Hematopoietic multipotent progenitor cell (in vitro differentiated cells): Measurements from ENCODE around the gene P2RX6. TPM values are rescaled to one million over a fixed set of nuclear protein-coding genes. Genes with fewer than 3 reads are reported as not detected.
"Not testable (repeated sequence)": the region's sequence is repeated elsewhere in the genome, so short reads cannot be mapped to it uniquely, and the experiment has no call there.

ENCODE experiments used
- DNase-seq, 3 donors: peaks; one replicate each; pipeline ENCODE4 v3.0.0-alpha.2; 2011 to 2015; ENCODE audit warnings: low read depth in 2 of 3, low spot score in 2 of 3
- total RNA-seq: library from RNA; depleted of rRNA; stranded (reverse); fragments of >200 nt; gene quantifications from one replicate; pipeline ENCODE4 v1.2.3, GENCODE V29; 2012

P2RX6 gene
- total RNA-seq, 1 donor = 0.54 TPM

DNA sequence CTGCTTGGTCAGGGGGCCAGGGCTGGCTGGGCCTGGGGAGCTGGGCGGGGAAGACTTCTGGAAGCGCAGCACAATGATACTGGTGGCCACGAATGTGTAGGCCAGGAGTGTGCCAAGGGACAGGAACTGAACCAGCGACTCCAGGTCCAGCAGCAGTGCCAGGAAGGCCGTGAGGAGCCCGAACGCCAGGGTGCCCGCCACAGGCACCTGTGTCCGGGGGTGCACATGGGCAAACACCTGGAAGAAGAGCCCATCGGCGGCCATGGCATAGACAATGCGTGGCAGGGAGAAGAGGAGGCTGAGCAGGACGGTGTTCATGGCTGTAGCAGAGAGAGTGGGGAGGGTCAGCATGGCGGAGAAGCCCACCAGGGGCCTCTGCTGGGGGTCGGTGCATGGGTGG lies 15.1 kb downstream of the P2RX6 start:
- no peak for DNase-seq

DNA sequence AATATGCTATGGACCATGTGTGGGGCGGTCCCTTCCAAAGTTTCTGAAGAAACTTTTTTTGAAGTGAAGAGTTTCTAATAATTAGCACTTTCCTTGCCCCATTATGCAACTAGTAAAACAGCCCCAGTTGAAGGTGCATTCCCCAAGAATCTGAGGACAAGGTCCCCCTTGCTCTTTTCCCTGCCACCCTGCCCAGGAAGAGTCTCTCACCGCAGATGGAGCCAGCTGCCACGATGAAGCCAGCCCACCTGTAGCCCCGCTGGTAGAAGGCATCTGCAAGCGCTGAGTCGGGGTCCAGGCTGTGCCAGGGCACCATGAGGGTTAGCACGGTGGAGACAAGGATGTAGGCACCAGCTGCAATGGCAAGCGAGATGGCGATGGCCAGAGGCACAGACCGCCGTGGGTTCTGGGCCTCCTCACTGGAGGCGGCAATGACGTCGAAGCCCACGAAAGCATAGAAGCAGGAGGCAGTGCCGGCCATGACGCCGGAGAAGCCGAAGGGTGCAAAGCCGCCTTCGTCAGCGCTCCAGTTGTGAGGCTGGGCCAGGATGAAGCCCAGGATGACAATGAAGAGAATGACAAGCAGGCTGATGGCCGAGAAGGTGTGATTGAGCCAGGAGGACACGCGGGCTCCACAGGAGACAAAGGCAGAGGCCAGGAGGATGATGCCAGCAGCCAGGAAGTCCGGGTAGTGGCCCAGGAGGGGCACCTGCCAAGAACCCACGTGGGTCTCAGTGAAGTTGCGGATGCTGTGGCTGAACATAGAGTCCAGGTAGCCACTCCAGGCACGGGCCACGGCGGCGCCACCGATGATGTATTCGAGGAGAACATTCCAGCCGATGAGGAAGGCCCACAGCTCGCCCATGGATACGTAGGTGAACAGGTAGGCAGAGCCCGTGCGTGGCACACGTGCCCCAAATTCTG lies 15.9 kb downstream of the P2RX6 start:
- DNase-seq = no peak

DNA sequence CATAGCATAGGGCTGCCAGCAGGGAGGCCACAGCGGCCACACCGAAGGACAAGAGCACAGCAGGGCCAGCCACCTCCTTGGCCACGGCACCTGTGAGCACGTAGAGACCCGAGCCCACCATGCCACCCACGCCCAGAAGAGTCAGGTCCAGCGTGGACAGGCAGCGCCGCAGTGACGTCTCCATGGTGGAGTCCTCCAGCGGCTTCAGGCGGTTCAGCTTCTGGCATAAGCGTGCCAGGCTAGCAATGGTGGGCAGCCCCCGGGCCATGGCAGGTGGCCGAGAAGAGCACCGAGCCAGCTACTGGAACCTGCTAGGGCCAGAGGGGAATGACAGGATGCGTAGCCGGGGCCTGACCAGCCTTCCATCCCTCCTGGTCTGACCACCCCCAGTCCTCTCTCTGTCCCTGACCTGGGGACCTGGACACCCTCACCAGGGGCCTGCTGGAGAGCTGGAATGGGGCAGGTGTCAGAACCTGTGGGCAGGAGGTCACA lies 16.6 kb downstream of the P2RX6 start:
- no peak for DNase-seq

DNA sequence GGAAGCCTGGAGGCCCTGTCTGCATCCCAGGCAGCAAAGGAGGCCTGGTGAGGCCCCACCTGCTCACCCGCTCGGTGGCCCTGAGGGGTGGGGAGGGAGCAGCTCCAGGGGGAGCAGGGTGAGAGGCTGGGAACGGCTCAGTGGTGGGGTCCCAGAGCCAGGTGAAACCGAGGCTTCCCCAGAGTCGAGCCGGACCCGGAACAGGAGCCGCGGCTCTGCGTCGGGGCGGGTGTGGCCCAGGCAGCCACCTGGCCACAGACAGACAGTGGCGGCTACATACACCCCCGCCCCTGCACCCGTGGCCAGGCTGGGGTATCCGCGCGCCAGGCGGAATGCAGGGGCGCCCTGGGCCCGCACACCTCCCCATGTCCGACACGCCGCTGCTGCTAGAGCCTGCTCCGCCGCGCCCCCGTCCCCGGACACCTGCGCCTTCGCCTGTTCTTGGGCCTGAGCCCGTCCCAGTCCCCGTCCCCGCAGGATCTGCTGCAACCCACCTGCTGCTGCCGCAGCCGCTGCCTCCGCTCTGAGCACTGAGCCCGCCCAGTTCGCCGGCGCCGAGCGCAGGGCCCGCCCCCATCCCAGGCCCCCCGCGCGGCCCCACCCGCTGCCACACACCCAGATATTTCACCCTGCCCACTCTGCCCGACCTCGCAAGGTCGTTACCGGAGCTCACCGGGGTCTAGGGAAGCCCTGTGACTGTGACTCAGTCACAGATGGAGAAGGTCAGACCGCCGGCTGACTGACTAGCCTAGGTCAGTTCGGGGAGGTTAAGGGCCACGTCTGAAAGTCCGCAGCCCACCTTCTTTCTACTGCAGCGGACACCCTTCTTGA lies 17.3 kb downstream of the P2RX6 start, which contains the start of gene SLC7A4:
SLC7A4 (minus strand) TSS at position 525 of the 831 bp plus-strand sequence. CDS start 749 bp downstream, outside the sequence.
- DNase-seq = peak in 1 of 3 donors; percentile 14

DNA sequence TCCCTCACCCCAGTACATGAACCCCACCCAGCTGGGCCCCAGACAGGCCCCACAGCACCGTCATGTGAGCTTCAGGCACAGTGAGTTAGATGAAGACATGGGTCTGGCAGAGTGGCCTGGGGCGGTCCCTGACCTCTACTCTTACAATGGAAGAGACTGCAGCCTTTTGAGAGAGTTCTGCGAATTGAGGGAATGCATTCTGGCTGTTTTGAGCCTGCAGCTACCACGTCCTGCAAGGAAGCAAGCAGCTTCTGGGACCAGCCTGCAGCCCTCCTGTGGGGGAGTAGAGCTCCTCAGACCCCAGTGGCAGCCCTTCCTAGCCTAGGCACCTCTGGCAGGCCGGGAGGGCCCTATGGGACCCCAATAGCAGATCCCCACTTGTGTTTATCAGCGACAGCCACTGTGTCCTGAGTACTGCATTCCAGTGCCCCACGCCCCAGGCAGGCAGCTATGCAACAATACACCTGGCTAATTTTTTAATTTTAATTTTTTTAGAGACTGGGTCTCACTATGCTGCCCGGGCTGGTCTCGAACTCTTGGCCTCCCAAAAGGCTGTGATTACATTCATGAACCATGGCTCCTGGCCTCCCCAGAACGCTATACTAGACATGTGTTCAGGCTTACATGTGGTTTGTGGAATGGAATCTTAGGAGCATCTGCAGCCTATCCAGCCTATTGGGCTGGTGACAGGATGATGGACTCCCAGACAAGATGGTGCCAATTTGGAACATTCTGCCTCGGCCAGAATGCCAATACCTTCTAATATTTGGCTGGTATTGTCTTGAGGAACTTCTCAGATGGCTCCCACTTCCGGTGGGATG lies 18.1 kb downstream of the P2RX6 start:
- DNase-seq = no peak

DNA sequence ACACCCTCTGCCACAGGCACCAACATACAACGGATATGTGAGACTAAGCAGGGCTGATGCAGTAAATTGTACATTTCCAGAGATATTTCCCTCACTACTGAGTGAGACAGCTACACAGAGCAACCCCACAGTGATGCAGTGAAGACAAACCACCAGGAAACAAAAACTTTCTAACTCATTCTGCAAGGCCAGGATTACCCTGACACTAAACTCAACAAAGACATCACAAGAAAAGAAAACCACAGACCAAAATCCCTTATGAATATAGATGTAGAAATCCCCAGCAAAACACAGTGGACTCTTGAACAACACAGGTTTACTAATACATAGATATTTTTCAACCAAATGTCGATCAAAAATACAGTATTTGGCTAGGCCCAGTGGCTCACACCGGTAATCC lies 18.9 kb downstream of the P2RX6 start:
- no peak for DNase-seq

DNA sequence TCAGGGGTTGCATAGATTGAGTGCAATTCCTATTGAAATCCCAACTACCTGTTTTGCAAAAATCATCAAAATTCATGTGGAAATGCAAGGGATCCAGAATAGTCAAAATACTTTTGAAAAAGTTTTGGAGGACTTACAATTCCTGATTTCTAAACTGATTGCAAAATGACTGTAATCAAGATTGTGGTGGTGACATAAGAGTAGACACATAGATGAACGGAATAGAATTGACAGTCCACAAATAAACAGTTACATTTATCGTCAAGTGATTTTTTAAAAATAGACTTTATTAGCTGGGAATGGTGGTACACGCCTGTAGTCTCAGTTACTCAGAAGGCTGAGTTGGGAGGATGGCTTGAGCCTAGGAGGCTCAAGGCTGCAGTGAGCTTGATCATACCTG lies 20.0 kb downstream of the P2RX6 start:
- DNase-seq = no peak

DNA sequence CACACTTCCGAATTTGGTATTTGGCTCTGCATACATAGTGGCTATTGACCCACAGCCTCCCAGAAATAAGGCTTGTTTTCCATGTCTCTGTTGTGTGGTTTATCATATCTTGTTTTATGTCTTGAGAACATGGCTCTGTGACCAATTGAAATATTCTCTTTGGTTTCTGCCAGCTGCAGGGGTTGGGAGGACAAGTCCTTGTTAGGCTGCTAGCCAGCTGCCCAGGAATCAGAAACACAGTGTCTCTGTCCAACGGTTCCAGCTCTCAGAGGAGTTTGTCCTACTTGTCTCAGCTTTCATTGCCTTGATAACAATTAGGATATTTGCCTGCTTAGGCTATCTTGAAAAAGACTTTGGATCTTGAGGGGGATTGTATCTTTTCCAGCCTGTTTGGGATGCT lies 23.4 kb downstream of the P2RX6 start:
- no peak for DNase-seq

DNA sequence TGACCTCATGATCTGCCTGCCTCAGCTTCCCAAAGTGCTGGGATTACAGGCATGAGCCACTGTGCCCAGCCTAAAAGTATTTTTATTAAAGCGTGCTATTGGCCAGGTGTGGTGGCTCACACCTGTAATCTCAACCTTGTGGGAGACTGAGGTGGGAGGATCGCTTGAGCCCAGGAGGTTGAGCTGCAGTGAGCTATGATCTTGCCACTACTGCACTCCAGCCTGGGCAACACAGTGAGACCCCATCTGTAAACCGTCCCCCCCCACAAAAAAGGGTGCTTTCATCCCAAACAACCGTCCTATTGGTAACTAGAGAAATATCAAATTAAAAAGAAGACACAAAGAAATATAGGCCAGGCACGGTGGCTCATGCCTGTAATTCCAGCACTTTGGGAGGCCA lies 24.2 kb downstream of the P2RX6 start:
- DNase-seq = not testable (repeated sequence)

DNA sequence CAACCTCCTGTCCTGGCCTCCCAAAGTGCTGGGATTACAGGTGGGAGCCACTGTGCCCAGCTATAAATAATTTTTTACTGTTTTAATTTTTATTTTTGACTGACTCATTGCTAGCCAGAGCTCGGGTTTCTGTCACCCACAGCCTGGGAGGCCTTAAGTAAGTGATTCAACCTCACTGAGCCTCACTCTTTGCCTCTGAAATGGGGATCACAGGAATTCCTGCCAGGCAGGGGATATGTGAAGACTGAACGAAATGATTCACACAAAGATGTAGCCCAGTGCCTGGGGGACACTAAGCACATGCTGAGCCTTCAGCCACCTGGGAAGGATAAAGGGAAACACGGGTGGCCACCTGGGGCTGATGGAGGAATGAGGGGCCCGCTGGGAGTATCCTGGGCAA lies 27.0 kb downstream of the P2RX6 start:
- no peak for DNase-seq

DNA sequence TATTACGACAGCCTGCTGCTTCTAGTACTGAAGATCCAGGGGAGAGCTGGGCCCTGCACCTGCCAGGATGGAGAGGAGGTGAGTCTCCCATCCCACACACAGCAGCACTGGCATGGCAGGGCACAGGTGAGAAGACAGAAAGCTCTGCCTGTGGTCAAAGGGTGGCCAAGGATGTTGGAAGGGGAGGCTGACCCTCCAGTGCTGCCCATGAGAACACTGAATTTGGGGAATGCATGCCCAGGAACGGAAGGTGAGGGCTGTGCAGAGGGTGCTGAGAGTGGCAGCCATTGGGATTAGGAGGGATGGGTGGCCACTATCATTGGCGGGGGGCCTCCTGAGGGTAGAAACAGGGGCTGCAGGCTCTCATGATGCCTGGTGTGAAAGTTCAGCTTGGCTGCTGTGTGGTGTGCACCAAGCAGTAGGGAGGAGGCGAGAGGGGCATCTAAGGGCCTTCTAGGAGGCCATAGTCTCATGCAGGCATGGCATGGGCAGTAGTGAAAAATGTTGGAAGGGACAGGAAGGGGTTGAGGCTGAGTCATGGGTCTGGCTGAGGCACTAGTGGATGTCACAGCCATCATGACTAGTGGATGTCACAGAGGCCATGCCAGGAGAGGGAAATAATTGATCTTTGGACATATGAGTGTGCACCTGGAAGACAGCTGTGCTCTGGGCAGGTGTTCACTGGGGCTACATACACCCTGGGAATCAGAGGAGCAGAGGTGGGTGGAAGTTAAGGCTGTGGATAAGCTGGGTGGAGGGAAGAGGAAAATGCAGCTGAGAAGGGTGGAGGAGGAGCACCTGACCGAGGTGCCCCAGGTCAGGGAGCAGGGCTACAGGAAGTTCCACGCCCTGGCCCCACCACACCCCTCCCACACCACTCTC lies 28.3 kb downstream of the P2RX6 start:
- DNase-seq = no peak

DNA sequence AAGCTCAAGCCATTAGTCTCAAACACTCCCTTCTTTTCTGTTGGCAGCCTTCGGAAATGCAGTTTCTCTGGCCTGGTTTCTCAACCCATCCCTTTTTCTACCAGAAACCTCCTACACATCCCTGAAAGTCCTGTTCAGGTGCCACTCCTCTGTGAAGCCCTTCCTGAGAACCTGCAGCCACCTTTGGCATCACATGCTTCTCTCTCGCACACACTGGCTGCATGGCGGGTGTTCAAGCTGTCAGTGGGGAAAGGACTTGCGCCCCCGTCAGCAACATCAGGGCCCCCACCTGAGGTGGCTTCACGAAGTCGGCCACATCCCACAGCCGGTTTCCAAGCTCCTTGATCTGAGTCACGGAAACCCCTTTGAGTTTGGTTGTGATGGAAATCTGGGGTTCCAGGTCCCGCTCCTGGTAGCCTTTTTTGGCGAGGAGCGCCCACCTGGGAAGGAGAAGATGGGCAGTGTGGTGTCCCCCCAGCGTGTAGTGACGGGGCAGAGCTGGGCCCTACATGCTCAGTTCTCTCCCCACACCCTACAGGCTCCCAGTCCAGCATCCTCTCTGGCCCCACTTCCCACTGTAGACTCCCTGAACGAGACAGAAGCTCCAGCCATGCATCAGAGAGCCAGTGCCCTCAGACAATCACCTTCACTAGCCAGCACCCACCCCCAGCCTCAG lies 29.0 kb downstream of the P2RX6 start:
- DNase-seq = no peak

DNA sequence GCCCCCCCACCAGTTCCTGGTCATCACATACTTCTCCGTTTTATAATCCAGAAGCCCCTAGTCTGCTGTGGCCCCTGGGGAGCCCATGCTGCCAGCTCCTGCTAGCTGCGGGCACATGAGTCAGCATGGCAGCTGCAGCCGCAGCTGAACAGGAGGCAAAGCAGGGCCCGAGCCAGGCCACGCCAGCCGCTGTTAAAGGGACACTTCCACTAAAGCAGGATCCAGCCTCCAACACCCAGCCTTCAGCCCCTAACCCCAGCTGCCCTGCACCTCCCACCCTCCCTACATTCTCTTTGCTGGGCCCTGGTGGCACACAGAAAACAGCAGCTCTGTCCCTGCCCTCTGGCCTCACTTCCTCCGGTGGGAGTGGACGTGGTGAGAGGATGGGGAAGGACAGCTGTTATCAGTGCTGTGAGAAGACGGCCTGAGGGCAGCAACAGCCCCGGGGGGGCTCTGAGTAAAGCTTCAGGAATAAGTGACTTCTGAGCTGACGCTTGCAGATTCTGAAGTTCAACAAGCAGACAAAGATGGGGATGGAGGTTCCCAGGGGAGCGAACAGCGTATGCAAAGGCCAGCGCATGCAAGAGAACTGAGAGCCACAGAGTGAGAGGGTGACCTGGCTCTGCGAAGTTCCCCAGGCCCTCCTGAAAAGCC lies 30.1 kb downstream of the P2RX6 start:
- peak in 2 of 3 donors; percentile 62 to 68 for DNase-seq

DNA sequence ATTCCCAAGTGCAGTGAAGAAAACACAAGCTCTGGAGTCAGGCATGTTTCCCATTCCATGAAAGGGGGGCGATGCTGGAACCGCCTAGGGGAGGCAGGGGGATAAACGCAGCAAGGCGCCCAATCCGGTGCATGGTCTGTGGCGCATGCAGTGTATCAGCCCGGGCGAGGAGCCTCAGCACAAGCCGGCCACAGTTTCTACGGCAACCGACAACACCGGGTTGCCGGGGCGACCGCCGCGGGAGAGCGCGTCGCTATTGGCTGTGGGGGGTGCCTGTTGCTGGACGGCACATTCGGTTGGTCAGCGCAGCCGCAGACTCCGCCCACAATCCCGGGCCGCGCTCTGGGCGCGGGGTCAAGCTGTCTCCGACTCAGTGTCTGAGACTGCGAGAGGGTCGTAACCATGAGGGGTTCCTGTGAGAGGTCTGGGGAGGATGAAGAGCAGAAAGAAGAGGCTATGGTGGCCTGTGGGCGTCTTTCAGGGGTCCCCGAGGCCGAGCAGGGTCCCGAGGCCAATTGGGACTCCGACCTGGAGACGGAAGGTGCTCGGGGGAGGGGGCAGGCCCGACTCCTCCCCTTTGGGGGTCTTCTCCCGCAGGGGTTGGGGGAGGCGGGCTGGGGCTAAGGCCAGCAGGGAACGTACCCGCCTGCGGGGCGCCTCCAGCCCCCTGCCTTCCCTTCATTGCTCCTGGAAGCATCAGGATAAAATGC lies 30.8 kb downstream of the P2RX6 start, which contains the start of gene LRRC74B:
LRRC74B (plus strand) TSS at position 362 of the 710 bp plus-strand sequence; CDS start at position 403, 41 bp downstream.
- DNase-seq = peak; percentile 29 to 82 (median 81)

DNA sequence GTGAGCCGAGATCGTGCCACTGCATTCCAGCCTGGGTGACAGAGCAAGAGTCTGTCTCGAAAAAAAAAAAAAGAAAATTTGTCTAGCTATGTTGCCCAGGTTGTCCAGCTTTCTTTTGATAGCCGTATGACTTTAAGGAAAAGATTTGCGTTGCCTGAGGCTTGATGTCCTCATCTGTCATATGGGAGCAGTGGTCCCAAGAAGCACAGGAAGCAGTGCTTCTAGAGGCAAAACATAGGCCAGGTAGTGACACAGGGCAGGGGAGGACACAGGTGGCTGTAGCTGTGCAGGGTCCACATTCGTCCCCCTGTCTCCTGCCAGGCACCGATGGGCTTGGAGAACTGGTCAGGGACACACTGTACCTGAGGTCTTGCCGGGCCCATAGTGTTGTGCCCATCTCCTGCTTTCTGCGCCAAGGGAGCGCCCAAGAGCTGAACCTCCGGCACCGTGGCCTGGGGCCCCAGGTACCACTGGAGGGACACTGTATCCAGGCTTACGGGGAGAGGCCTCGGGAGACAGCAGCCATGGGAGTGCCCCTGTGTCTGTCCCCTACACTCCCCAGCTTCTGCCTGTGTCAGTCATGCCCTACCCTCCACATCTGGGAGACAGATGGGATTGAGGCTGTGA lies 32.2 kb downstream of the P2RX6 start:
- DNase-seq = no peak

DNA sequence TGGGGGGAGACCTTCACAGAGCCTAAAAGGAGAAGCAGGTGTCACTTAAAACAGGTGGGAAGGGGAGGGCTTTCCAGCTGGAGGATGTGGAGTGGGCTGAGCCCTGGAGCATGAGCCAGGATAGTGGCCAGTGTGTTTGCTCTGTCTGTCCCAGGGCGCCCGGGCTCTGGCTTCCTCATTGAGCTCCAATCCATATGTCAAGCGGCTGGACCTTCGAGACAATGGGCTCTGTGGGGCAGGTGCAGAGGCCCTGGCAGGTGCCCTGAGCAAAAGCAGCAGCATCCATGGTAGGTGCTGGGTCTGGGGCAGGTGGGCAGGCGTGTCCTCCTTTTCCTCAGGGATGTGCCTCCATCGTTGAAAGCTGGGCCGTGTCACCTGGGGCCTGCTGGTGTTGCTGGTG lies 32.8 kb downstream of the P2RX6 start:
- DNase-seq = no peak

DNA sequence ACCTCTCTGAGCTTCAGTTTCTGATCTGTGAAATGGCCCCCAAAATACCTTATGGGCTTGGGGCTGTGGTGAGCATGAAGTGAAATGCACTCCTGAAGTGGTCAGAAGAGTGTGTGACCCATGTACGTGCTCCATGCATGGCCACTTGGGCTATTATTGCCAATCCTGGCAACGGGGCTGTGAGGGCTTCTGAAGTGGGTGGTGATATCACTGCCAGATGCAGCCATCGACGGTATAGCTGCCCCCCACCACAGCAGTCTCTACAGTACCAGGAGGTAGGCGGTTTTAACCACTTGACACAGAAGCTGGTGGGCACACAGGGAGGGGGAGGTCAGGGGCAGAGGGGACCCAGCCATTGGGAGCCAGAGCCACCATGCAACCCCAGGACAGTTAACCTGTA lies 33.5 kb downstream of the P2RX6 start:
- not testable (repeated sequence) for DNase-seq
